GM21447 (cell line): ENCODE results near the gene TNFAIP6.

ENCODE experiments used
- ATAC-seq: cut with Tn5 transposase; IDR thresholded peaks from one replicate; pipeline ENCODE4 v1.9.1; 2021; ENCODE audit not compliant: unreplicated experiment

TNFAIP6 gene

DNA sequence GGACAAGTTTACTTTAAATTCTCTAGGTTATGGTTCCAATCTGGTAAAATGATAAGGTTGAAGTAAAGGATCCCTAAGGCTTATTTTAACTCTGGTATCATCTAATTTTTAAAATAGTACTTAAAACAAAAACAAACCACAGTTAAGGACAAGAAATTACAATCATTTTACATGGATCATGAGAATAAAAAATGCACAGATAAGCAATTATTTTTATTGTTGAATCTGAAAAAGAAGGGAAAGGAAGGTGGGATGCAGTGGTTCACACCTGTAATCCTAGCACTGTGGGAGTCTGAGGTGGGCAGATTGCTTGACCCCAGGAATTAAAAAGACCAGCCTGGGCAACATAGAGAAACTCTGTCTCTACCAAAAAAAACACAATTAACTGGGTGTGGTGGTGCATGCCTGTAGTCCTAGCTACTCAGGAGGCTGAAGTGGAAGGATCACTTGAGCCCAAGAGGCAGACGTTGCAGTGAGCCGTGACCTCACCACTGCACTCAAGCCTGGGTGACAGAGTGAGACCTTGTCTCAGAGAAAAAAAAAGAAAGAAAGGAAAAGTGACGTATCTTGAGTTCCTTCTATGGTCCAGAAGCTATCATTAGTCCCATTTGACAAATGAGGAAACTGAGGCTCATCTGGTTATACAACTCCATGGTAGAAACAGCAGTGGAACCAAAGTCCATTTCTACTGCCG is 2.5 kb downstream of the TNFAIP6 start:
- no peak for ATAC-seq

DNA sequence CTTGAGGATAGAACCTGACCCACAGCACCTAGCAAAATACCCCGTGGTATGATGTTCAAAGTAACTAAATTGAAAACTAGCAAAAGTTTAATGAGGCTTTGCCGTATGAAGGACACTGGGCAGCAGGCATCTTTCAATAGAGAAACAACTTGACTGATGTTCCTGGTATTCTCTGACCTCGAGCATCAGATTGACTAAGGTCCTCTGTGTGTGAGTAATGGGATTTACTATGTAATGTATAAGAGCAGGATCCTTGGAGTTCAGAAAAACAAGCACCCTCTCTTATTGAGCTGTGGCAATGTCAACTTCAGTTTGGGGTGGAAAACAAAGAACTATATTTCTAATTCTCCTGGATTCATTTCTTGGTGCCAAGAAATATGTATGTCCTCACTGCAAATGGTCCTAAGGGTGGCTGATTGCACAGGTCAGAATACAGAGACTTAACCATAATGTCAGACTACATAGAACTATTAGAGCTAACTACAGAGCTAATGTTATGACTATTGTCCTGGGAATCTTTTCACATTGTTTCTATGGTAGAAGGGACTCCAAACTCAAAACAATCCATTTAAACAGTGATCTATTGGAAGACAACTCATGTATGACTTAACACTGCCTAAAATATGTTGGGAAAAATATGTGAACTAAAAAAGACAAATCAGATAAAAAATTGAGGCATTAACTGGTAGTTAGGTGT is 4.4 kb downstream of the TNFAIP6 start:
- no peak for ATAC-seq

- ATAC-seq = peak; percentile 80
These were observed 6.3 kb downstream of the TNFAIP6 start for GRCh38 chr2:151363709-151364108.

DNA sequence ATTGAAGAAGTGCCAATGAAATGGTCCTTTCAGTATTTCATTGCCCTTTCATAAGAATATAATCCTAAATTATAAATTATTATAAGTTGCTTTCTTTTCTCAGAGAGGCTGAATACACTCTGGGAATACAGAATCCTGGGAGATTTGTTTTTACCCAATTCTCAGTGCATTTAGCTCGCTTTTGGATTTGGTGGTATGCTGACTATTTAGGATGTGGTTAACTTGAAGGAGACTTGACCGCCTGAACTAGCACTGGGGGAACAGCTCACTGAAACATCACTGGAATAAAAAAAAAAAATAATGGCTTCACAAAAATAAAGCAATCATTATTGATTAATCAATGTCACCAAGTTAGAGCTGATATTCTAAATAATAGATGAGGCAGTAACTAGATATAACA is 10.2 kb downstream of the TNFAIP6 start:
- no peak for ATAC-seq

DNA sequence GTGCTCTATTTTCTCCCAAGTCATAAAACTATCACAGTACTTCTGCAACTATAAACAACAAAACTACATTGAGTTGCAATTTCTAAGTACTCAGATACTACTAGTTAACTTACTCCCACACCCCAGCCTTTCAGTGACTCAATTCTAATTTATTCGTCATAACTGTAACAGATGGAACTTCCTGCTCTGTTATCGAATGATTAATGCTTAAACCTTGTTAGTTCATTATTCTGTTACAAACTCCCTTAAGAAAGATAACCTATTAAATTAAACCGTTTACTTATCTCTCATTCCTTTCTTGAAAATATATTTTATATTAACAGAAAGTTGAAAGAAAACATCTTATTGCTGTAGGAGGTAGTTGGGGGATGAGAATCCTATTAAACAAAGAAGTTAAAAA is 17.0 kb downstream of the TNFAIP6 start:
- peak; percentile 91 for ATAC-seq

DNA sequence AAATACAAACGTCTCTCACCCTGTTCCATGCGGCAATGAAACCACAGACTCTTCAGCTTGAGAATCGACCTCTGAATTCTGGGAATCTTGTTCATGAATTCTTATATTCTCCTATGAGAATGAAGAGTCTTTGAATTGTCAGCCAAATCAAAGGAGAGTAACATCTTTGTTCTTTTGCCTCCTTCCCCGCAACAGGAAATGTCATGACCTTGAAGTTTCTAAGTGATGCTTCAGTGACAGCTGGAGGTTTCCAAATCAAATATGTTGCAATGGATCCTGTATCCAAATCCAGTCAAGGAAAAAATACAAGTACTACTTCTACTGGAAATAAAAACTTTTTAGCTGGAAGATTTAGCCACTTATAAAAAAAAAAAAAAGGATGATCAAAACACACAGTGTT is 21.8 kb downstream of the TNFAIP6 start:
- ATAC-seq = no peak

DNA sequence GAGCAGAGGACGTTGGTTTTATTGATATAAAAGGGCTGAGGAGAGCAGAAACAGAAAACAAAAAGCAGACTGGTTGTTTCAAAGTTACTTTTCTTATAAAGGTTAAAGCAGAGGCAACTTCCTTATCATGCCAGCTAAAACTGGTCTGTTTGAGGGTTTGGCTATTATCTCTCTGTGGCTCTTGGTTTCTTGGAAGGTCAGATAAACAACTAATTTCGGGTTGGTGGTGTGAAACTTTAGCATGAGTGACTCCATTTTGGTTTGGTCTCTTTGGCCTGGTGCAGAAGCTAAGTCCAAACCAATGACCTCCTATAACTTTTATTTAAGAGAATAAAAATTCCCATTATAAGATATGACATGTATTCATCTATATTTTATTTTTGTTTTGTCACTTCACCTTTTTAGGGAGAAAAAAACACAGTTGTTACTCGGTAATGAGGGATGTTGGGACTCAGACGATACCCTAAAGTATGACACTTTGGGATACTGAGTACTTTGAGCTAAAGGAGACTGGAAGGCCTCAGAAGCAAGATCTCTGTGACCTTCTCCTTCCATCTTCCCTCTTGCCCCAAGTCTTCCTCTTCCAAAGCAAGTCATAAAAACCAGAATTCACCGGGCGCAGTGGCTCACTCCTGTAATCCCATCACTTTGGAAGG is 23.3 kb downstream of the TNFAIP6 start:
- ATAC-seq = no peak

- ATAC-seq = no peak
These were observed 23.9 kb downstream of the TNFAIP6 start for GRCh38 chr2:151381266-151381665.

- ATAC-seq = no peak
These were observed 30.6 kb downstream of the TNFAIP6 start for GRCh38 chr2:151388011-151388410.

GRCh38 chr2:151391436-151391835 is 34.0 kb downstream of the TNFAIP6 start:
- ATAC-seq = no peak

- ATAC-seq = no peak
These were observed 37.1 kb downstream of the TNFAIP6 start for GRCh38 chr2:151394509-151394908.

GRCh38 chr2:151395509-151396374 is 38.4 kb downstream of the TNFAIP6 start:
- ATAC-seq = no peak

GRCh38 chr2:151399981-151400380 is 42.6 kb downstream of the TNFAIP6 start:
- ATAC-seq = no peak

GRCh38 chr2:151401149-151401548 is 43.8 kb downstream of the TNFAIP6 start:
- no peak for ATAC-seq

GRCh38 chr2:151403914-151404313 is 46.5 kb downstream of the TNFAIP6 start:
- no peak for ATAC-seq

DNA sequence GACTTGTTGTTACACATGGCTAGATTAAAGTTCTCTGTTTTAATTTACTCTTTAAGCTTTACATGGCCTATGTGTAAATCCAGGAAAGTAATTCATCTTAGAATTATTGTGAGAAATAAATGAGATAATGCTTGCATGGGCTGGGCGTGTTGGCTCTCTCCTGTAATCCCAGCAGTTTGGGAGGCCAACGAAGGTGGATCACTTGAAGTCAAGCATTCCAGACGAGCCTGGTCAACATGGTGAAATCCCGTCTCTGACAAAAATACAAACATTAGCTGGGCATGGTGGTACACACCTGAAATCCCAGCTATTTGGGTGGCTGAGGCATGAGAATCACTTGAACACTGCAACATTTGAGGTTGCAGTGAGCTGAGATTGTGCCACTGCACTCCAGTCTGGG is 48.0 kb downstream of the TNFAIP6 start:
- ATAC-seq = no peak

GRCh38 chr2:151407281-151407680 is 49.9 kb downstream of the TNFAIP6 start:
- no peak for ATAC-seq

GRCh38 chr2:151408788-151409600 is 51.6 kb downstream of the TNFAIP6 start:
- no peak for ATAC-seq

DNA sequence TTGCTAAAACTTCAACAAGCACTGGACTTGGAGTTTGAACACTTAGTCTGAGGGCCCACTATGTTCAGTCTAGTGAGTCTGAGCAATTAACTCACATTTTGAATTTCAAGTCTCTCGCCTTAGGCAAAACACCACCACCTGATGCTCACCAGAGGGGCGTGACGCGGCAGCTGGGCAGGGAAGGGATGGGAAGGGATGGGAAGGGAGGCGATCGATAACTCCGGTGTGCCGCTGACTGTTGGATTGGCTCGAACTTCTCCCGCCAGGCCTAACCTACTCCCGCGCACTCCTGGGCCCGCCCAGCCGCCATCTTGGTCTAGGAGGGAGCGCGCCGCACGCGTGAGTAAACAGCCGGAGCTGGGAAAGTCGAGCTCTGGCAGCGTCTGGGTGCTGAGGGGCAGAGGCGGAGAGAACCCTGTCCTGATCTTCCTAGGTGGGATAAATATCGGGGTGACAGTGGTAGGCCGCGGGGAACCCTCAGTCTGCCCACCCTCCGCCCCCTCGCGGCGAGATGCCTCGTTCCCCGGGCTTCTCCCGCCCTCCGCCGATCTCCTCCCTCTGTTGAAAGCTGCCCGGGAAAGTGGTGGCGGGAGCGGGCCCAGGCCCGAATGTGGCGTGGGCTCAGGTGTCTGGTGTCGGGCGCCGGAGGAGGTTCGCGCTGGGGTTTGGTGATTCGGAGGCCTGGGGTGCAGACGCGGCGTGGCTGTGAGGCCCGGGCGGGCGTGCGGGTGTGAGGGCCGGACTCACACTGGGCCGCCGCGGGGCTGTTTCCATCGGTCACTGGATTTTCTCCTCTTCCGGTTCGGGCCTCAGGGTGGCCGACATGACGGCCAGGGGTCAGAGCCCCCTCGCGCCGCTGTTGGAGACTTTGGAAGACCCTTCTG is 52.5 kb downstream of the TNFAIP6 start, which contains the start of gene RIF1:
RIF1 (plus strand) TSS at position 302 of the 884 bp plus-strand sequence; CDS start at position 824, 522 bp downstream.
- peak; percentile 92 for ATAC-seq
